SK-N-SH treated with all-trans-retinoic acid at 6 μM for 48 hours (cell line): ENCODE data around the gene FOXJ3.

Experiments used
- ATAC-seq: fragments of 200-7000 bp; cut with Tn5 transposase; 3 replicates; pipeline ENCODE4 v1.9.1; 2020; ENCODE audit warnings: mild to moderate bottlenecking, moderate library complexity
- BACH2 ChIP-seq: fragments of 250-450 bp; sonication (Bioruptor Pico); IDR thresholded peaks from 2 replicates; pipeline ENCODE4 v1.9.0; 2021; ENCODE audit warnings: mild to moderate bottlenecking, borderline replicate concordance
- CSDC2 ChIP-seq: fragments of 250-450 bp; sonication (Bioruptor Pico); IDR thresholded peaks from 2 replicates; pipeline ENCODE4 v1.5.0; 2020; ENCODE audit warnings: mild to moderate bottlenecking, moderate library complexity
- ESRRG ChIP-seq: fragments of 250-450 bp; sonication (Bioruptor Pico); IDR thresholded peaks from 2 replicates; pipeline ENCODE4 v1.6.1; 2021; ENCODE audit warnings: mild to moderate bottlenecking
- GLIS3 ChIP-seq: fragments of 250-450 bp; sonication (Bioruptor Pico); IDR thresholded peaks from 2 replicates; pipeline ENCODE4 v1.5.0; 2020; ENCODE audit warnings: mild to moderate bottlenecking, moderate library complexity
- ISL1 ChIP-seq: fragments of 250-450 bp; sonication (Bioruptor Pico); IDR thresholded peaks from 2 replicates; pipeline ENCODE4 v2.1.2; 2022; ENCODE audit warnings: mild to moderate bottlenecking, moderate library complexity
- OSR1 ChIP-seq: fragments of 250-450 bp; sonication (Bioruptor Pico); IDR thresholded peaks from 2 replicates; pipeline ENCODE4 v1.8.0; 2022; ENCODE audit warnings: moderate library complexity, mild to moderate bottlenecking, inconsistent platforms
- PPARA ChIP-seq: fragments of 250-450 bp; sonication (Bioruptor Pico); IDR thresholded peaks from 2 replicates; pipeline ENCODE4 v1.5.0; 2020; ENCODE audit warnings: mild to moderate bottlenecking, borderline replicate concordance
- RARB ChIP-seq: fragments of 250-450 bp; sonication (Bioruptor Pico); IDR thresholded peaks from 2 replicates; pipeline ENCODE4 v1.8.0; 2021; ENCODE audit warnings: mild to moderate bottlenecking, moderate library complexity
- SNAI2 ChIP-seq: fragments of 250-450 bp; sonication (Bioruptor Pico); IDR thresholded peaks from 2 replicates; pipeline ENCODE4 v1.5.0; 2020; ENCODE audit warnings: mild to moderate bottlenecking, moderate library complexity
- TCF4 ChIP-seq: fragments of 250-450 bp; sonication (Bioruptor Pico); IDR thresholded peaks from 2 replicates; pipeline ENCODE4 v1.8.0; 2021; ENCODE audit warnings: mild to moderate bottlenecking, moderate library complexity, borderline replicate concordance
- TOX ChIP-seq: fragments of 250-450 bp; sonication (Bioruptor Pico); IDR thresholded peaks from 2 replicates; pipeline ENCODE4 v1.8.0; 2021; ENCODE audit warnings: mild to moderate bottlenecking, moderate library complexity, borderline replicate concordance
- ZC3H10 ChIP-seq: fragments of 250-450 bp; sonication (Bioruptor Pico); IDR thresholded peaks from 2 replicates; pipeline ENCODE4 v1.5.1; 2021; ENCODE audit warnings: mild to moderate bottlenecking, moderate library complexity
- ZFP3 ChIP-seq: fragments of 250-450 bp; sonication (Bioruptor Pico); IDR thresholded peaks from 2 replicates; pipeline ENCODE4 v1.5.0; 2020; ENCODE audit warnings: mild to moderate bottlenecking, moderate library complexity
- ZFP30 ChIP-seq: fragments of 450-650 bp; formaldehyde crosslinking; IDR thresholded peaks from 2 replicates; pipeline ENCODE4 v1.5.0; 2022; ENCODE audit warnings: mild to moderate bottlenecking, moderate library complexity
- ZNF565 ChIP-seq: fragments of 450-650 bp; formaldehyde crosslinking; conservative IDR thresholded peaks from 2 replicates; pipeline ENCODE4 v1.5.0; 2020; ENCODE audit warnings: low read depth, mild to moderate bottlenecking, moderate library complexity
- ZNF70 ChIP-seq: fragments of 450-650 bp; formaldehyde crosslinking; IDR thresholded peaks from 2 replicates; pipeline ENCODE4 v1.5.0; 2020; ENCODE audit warnings: mild to moderate bottlenecking, moderate library complexity
- ZNF8 ChIP-seq: fragments of 450-650 bp; formaldehyde crosslinking; IDR thresholded peaks from 2 replicates; pipeline ENCODE4 v1.5.0; 2020; ENCODE audit warnings: mild to moderate bottlenecking, moderate library complexity
- TF ChIP-seq, protein P1 (sequence below): fragments of 250-450 bp; sonication (Bioruptor Pico); IDR thresholded peaks from 2 replicates; pipeline ENCODE4 v1.8.0; 2020; ENCODE audit warnings: mild to moderate bottlenecking, moderate library complexity, borderline replicate concordance
- TF ChIP-seq, protein P2 (sequence below): fragments of 250-450 bp; sonication (Bioruptor Pico); IDR thresholded peaks from 2 replicates; pipeline ENCODE4 v1.8.0; 2021; ENCODE audit warnings: low read depth, mild to moderate bottlenecking, moderate library complexity, borderline replicate concordance
- TF ChIP-seq, protein P3 (sequence below): fragments of 250-450 bp; sonication (Bioruptor Pico); IDR thresholded peaks from 2 replicates; pipeline ENCODE4 v1.5.1; 2020; ENCODE audit warnings: low read depth, mild to moderate bottlenecking, moderate library complexity
- TF ChIP-seq, protein P4 (sequence below): fragments of 250-450 bp; sonication (Bioruptor Pico); IDR thresholded peaks from 2 replicates; pipeline ENCODE4 v1.5.1; 2021; ENCODE audit warnings: mild to moderate bottlenecking, moderate library complexity
- TF ChIP-seq, protein P5 (sequence below): fragments of 250-450 bp; sonication (Bioruptor Pico); IDR thresholded peaks from 2 replicates; pipeline ENCODE4 v1.5.0; 2020; ENCODE audit warnings: mild to moderate bottlenecking, moderate library complexity

Gene FOXJ3

DNA sequence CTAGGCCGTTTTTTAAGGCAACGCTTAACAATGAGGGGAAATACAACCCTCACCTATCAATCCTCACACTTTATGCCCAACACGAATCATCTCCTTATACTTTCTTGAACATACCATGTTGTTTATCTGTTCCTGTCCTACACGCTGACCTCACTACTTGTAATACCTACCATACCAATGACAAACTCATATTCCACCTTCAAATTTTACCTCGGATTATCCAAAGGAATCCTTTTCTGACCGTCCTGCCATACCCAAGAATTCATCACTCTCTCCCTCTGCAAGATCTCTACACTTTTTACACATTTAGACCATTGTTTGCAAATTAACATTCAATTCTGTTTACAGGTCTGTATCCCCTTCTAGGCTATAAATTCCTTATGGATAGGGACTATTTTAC is 106.1 kb downstream of the FOXJ3 start (continued):
- TF ChIP-seq, protein P1, sequence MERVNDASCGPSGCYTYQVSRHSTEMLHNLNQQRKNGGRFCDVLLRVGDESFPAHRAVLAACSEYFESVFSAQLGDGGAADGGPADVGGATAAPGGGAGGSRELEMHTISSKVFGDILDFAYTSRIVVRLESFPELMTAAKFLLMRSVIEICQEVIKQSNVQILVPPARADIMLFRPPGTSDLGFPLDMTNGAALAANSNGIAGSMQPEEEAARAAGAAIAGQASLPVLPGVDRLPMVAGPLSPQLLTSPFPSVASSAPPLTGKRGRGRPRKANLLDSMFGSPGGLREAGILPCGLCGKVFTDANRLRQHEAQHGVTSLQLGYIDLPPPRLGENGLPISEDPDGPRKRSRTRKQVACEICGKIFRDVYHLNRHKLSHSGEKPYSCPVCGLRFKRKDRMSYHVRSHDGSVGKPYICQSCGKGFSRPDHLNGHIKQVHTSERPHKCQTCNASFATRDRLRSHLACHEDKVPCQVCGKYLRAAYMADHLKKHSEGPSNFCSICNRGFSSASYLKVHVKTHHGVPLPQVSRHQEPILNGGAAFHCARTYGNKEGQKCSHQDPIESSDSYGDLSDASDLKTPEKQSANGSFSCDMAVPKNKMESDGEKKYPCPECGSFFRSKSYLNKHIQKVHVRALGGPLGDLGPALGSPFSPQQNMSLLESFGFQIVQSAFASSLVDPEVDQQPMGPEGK (CRISPR knock-in tag): no peak
- TF ChIP-seq, protein P2, sequence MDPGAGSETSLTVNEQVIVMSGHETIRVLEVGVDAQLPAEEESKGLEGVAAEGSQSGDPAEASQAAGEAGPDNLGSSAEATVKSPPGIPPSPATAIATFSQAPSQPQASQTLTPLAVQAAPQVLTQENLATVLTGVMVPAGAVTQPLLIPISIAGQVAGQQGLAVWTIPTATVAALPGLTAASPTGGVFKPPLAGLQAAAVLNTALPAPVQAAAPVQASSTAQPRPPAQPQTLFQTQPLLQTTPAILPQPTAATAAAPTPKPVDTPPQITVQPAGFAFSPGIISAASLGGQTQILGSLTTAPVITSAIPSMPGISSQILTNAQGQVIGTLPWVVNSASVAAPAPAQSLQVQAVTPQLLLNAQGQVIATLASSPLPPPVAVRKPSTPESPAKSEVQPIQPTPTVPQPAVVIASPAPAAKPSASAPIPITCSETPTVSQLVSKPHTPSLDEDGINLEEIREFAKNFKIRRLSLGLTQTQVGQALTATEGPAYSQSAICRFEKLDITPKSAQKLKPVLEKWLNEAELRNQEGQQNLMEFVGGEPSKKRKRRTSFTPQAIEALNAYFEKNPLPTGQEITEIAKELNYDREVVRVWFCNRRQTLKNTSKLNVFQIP (CRISPR knock-in tag): no peak
- TF ChIP-seq TOX (CRISPR knock-in tag): no peak
- no peak for TF ChIP-seq SNAI2 (CRISPR knock-in tag)
- TF ChIP-seq ZFP3: no peak
- no peak for TF ChIP-seq ZFP30
- TF ChIP-seq, protein P3, sequence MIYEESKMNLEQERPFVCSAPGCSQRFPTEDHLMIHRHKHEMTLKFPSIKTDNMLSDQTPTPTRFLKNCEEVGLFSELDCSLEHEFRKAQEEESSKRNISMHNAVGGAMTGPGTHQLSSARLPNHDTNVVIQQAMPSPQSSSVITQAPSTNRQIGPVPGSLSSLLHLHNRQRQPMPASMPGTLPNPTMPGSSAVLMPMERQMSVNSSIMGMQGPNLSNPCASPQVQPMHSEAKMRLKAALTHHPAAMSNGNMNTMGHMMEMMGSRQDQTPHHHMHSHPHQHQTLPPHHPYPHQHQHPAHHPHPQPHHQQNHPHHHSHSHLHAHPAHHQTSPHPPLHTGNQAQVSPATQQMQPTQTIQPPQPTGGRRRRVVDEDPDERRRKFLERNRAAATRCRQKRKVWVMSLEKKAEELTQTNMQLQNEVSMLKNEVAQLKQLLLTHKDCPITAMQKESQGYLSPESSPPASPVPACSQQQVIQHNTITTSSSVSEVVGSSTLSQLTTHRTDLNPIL (CRISPR knock-in tag): no peak

DNA sequence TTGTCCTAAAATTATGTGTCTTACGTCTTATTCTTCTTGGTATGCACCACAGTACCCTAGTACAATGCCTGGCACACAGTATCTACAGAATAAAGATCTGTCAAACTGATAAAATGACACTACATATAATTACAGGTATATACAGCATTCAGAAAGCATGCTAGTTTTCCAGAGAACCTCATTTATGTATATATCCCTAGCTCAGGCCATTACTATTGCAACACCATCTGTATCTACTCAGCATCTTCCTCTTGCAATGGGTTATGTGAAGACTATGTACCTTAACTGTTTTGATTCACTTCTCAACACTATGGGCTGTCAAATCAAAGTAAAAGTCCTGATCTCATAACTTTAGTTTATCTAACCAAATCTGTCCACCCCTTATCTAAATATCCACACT is 112.0 kb downstream of the FOXJ3 start:
- TF ChIP-seq ESRRG: no peak
- no peak for TF ChIP-seq ZNF8 (CRISPR knock-in tag)
- no peak for TF ChIP-seq RARB (CRISPR knock-in tag)
- no peak for TF ChIP-seq ZFP30
- TF ChIP-seq CSDC2: no peak
- TF ChIP-seq ISL1 (CRISPR knock-in tag): no peak
- TF ChIP-seq, protein P2 (CRISPR knock-in tag): no peak
- TF ChIP-seq ZFP3: no peak
- no peak for TF ChIP-seq SNAI2 (CRISPR knock-in tag)
- no peak for TF ChIP-seq TCF4 (CRISPR knock-in tag)
- no peak for TF ChIP-seq OSR1
- TF ChIP-seq BACH2 (CRISPR knock-in tag): no peak
- TF ChIP-seq, protein P4, sequence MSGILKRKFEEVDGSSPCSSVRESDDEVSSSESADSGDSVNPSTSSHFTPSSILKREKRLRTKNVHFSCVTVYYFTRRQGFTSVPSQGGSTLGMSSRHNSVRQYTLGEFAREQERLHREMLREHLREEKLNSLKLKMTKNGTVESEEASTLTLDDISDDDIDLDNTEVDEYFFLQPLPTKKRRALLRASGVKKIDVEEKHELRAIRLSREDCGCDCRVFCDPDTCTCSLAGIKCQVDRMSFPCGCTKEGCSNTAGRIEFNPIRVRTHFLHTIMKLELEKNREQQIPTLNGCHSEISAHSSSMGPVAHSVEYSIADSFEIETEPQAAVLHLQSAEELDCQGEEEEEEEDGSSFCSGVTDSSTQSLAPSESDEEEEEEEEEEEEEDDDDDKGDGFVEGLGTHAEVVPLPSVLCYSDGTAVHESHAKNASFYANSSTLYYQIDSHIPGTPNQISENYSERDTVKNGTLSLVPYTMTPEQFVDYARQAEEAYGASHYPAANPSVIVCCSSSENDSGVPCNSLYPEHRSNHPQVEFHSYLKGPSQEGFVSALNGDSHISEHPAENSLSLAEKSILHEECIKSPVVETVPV: no peak
- TF ChIP-seq ZNF70: no peak
- TF ChIP-seq PPARA (CRISPR knock-in tag): no peak
- TF ChIP-seq, protein P1 (CRISPR knock-in tag): no peak
- TF ChIP-seq ZNF565 (CRISPR knock-in tag): no peak
- ATAC-seq: no peak

DNA sequence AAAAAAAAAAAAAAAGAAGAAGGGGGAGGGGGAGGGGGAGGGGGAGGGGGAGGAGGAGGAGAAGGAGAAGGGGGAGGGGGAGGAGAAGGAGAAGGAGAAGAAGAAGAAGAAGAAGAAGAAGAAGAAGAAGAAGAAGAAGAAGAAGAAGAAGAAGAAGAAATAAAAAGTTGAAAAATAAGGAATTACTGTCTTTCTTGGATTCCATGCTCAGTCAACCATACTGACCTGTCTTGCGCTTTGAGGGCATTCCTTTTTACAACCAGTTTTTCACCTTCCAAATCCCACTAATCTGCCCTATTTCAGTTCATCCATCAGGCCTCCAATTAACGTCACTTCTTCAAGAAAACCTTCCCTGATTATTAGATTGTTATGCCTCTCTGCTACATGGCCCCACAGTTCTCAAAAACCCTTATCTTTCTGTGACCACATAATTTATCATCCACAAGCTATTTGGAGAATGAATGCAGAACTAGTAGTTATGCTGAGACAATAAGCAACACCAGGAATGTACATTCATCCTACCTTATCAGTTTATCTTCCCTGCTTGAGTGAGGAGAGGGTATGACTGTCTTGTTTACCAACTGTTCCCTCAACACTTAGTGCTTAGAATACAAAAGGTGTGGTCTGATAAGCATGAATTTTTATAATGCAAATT is 113.0 kb downstream of the FOXJ3 start:
- peak; percentile 47 for ATAC-seq
- TF ChIP-seq CSDC2: peak; percentile 90
- no peak for TF ChIP-seq PPARA (CRISPR knock-in tag)
- TF ChIP-seq GLIS3 (CRISPR knock-in tag): peak; percentile 94; the same call in 1 of the 2 replicates
- TF ChIP-seq ZC3H10 (CRISPR knock-in tag): no peak
- TF ChIP-seq TCF4 (CRISPR knock-in tag): no peak
- TF ChIP-seq ZNF565 (CRISPR knock-in tag): no peak
- no peak for TF ChIP-seq ZFP30
- 0 out of 2 replicates have a peak, but pooled peaks have one; percentile 63 for TF ChIP-seq ZFP3
- TF ChIP-seq, protein P5, sequence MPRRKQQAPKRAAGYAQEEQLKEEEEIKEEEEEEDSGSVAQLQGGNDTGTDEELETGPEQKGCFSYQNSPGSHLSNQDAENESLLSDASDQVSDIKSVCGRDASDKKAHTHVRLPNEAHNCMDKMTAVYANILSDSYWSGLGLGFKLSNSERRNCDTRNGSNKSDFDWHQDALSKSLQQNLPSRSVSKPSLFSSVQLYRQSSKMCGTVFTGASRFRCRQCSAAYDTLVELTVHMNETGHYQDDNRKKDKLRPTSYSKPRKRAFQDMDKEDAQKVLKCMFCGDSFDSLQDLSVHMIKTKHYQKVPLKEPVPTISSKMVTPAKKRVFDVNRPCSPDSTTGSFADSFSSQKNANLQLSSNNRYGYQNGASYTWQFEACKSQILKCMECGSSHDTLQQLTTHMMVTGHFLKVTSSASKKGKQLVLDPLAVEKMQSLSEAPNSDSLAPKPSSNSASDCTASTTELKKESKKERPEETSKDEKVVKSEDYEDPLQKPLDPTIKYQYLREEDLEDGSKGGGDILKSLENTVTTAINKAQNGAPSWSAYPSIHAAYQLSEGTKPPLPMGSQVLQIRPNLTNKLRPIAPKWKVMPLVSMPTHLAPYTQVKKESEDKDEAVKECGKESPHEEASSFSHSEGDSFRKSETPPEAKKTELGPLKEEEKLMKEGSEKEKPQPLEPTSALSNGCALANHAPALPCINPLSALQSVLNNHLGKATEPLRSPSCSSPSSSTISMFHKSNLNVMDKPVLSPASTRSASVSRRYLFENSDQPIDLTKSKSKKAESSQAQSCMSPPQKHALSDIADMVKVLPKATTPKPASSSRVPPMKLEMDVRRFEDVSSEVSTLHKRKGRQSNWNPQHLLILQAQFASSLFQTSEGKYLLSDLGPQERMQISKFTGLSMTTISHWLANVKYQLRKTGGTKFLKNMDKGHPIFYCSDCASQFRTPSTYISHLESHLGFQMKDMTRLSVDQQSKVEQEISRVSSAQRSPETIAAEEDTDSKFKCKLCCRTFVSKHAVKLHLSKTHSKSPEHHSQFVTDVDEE (CRISPR knock-in tag): peak; percentile 25; the same call in 1 of the 2 replicates
- no peak for TF ChIP-seq TOX (CRISPR knock-in tag)
- TF ChIP-seq OSR1: no peak
- TF ChIP-seq, protein P3 (CRISPR knock-in tag): peak; percentile 61; the same call in 1 of the 2 replicates
- TF ChIP-seq BACH2 (CRISPR knock-in tag): no peak
